ENCODE data around the gene FBXO10. TPM values are rescaled to one million over a fixed set of nuclear protein-coding genes. Genes with fewer than 3 reads are reported as not detected.

FBXO10 gene
- total and polyA plus RNA-seq, 2 of the 8 experiments (the other 6 are each of a cell fraction or from before 2014, with no cell fraction given): 13.1 to 13.9 TPM

DNA sequence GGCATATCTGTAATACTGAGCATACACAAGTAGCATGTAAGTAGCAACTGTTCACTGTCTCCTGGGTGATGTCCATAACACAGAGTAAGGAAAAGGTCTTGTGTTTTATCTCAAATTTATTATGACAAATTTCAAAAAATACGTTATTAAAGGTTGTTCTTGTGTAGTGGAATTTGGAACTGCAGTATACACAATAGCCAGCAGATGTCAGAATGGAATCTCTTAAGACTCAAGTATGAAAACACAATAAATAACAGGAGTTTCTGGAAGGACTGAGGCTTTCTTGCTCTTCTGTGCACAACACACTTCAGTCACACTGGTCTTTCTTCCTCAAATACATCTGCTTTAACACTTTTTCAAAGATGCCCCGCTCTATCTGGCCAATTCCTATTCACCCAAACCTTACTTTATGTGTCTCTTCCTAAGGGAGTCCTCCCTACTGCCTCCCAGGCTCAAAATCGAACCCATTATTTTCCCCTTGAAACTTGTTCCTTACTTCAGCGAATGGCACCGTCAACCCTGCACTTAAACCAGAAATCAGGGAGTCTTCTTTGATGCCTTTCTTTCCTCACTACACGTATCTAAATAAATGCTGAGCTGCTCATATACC lies 6.5 kb upstream of the FBXO10 start:
- Histone ChIP-seq H3K4me1 (replicated peaks in 1 of 4; ENCODE audit: control insufficient read depth in 3 of 4, insufficient read depth in 4 of 4, low read length in 3 of 4) (no peaks in the 10 kb centered on the region), H2AFZ (ENCODE audit: low read length) (no peak overlapping the region), H3K27ac (ENCODE audit: low read depth, low read length) (no peak overlapping the region), H3K79me2 (ENCODE audit: control insufficient read depth in 1 of 2, insufficient read depth in 2 of 2, low read length in 2 of 2) (peaks cover 0 to 14% of the 10 kb centered on the region in 2 experiments; a peak in 1 of 4 replicates), H3K56ac (replicated peaks; ENCODE audit: insufficient read length, low read depth, low read length) (no peak overlapping the region), H4K5ac (ENCODE audit: insufficient read length, low read depth, low read length) (no peak overlapping the region), H2AK5ac (ENCODE audit: low read depth, low read length) (no peak overlapping the region), H4K20me1 (replicated peaks in 1 of 2; ENCODE audit: control insufficient read depth in 1 of 2, insufficient read depth in 2 of 2, low read length in 2 of 2) (peaks cover 1% of the 10 kb centered on the region in 2 experiments), H3K18ac (ENCODE audit: extremely low read depth, low read length) (no peak overlapping the region), H2BK15ac (ENCODE audit: low read length) (no peak overlapping the region), H3K4ac (replicated peaks; ENCODE audit: insufficient read length, low read depth, low read length) (no peak overlapping the region), H3K9me3 (ENCODE audit: insufficient read depth in 2 of 2, low read depth in 1 of 2, low read length in 1 of 2) (no peaks in the 10 kb centered on the region), H2BK12ac (ENCODE audit: low read depth, low read length) (no peak overlapping the region), H2BK5ac (ENCODE audit: low read depth, low read length) (no peak overlapping the region), H3K27me3 (replicated peaks in 1 of 4; ENCODE audit: control insufficient read depth in 3 of 4, extremely low read depth in 1 of 4, insufficient read depth in 3 of 4, low read length in 3 of 4) (no peaks in the 10 kb centered on the region), H3K23ac (ENCODE audit: insufficient read length) (no peak overlapping the region), H3K9ac (replicated peaks in 1 of 4; ENCODE audit: extremely low read depth in 1 of 4, low read depth in 3 of 4, low read length in 3 of 4) (no peak overlapping the region), H4K91ac (replicated peaks; ENCODE audit: insufficient read length, low read length) (no peak overlapping the region), H3K23me2 (ENCODE audit: low read depth, low read length) (no peaks in the 10 kb centered on the region), H2BK20ac (ENCODE audit: low read length) (no peak overlapping the region), H3K36me3 (ENCODE audit: control insufficient read depth in 2 of 4, insufficient read depth in 4 of 4, low read length in 3 of 4) (peaks cover 3 to 57% (median 39%) of the 10 kb centered on the region in 4 experiments; a peak in 7 of 8 replicates), H2BK120ac (replicated peaks; ENCODE audit: low read depth, low read length) (no peak overlapping the region), H3K4me2 (ENCODE audit: insufficient read depth in 1 of 2, low read depth in 2 of 2, low read length in 2 of 2) (no peak overlapping the region), H3K4me3 (ENCODE audit: extremely low read depth in 1 of 4, insufficient read depth in 2 of 4, low read depth in 3 of 4, low read length in 4 of 4) (no peak overlapping the region), H3K14ac (ENCODE audit: insufficient read length) (no peak overlapping the region), H3K79me1 (ENCODE audit: low read depth, low read length) (no peaks in the 10 kb centered on the region), H4K8ac (ENCODE audit: extremely low read depth, insufficient read depth, low read length) (no peak overlapping the region)
- TF ChIP-seq NRF1 (IDR thresholded peaks at IDR 0.05; ENCODE audit: low read depth, low read length) (no peak), RBBP5 (IDR thresholded peaks at IDR 0.05; ENCODE audit: borderline replicate concordance, low read depth, low read length) (no peak), RAD21 (IDR thresholded peaks at IDR 0.05 in 1 of 2, conservative IDR thresholded peaks at IDR 0.05 in 1 of 2; ENCODE audit: low read depth in 2 of 2, low read length in 2 of 2) (peak; percentile 58 to 68), SRF (IDR thresholded peaks at IDR 0.05; ENCODE audit: low read depth, low read length) (no peak)
- TF ChIP-seq, protein P1, sequence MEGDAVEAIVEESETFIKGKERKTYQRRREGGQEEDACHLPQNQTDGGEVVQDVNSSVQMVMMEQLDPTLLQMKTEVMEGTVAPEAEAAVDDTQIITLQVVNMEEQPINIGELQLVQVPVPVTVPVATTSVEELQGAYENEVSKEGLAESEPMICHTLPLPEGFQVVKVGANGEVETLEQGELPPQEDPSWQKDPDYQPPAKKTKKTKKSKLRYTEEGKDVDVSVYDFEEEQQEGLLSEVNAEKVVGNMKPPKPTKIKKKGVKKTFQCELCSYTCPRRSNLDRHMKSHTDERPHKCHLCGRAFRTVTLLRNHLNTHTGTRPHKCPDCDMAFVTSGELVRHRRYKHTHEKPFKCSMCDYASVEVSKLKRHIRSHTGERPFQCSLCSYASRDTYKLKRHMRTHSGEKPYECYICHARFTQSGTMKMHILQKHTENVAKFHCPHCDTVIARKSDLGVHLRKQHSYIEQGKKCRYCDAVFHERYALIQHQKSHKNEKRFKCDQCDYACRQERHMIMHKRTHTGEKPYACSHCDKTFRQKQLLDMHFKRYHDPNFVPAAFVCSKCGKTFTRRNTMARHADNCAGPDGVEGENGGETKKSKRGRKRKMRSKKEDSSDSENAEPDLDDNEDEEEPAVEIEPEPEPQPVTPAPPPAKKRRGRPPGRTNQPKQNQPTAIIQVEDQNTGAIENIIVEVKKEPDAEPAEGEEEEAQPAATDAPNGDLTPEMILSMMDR (IDR thresholded peaks at IDR 0.05; ENCODE audit: control extremely low read depth in 1 of 3, insufficient read depth in 1 of 3, low read depth in 1 of 3, low read length in 3 of 3): peak in 1 of 3 experiments; percentile 56; a peak in 2 of 4 replicates
- DNase-seq (ENCODE audit: low read depth in 1 of 2, low spot score in 2 of 2) (no peak), FAIRE-seq (no peak)
- POLR2A ChIA-PET (ENCODE audit: partially characterized antibody): no interaction called here
- 84% methylated on average over 6 of the region's 6 CpGs; no CpG with 5 or more reads in 1 of the 2 experiments for WGBS, 2 experiments (ENCODE audit: extremely low coverage in 1 of 2, insufficient coverage in 1 of 2, insufficient read length in 1 of 2, insufficient replicate concordance in 2 of 2, low coverage in 1 of 2, low lambda C conversion rate in 2 of 2, missing lambda C conversion rate in 1 of 2)
- CTCF ChIA-PET (ENCODE audit: partially characterized antibody): interaction anchor here (0.7 to 1.6 kb wide), 2 partner anchors 9 to 10 kb away, joined by 3 to 10 read pairs; partner anchors contain the start of gene TOMM5
